Measurements from ENCODE around the gene DCTN4. TPM values are rescaled to one million over a fixed set of nuclear protein-coding genes. Genes with fewer than 3 reads are reported as not detected.
A peak's percentile ranks its signal among the peaks of the same experiment; 100 is the strongest.
"Not testable (repeated sequence)": the region's sequence is repeated elsewhere in the genome, so short reads cannot be mapped to it uniquely, and the experiment has no call there.

The DCTN4 gene
- 87.4 TPM for total RNA-seq (ENCODE audit: insufficient read depth, low replicate concordance)

DNA sequence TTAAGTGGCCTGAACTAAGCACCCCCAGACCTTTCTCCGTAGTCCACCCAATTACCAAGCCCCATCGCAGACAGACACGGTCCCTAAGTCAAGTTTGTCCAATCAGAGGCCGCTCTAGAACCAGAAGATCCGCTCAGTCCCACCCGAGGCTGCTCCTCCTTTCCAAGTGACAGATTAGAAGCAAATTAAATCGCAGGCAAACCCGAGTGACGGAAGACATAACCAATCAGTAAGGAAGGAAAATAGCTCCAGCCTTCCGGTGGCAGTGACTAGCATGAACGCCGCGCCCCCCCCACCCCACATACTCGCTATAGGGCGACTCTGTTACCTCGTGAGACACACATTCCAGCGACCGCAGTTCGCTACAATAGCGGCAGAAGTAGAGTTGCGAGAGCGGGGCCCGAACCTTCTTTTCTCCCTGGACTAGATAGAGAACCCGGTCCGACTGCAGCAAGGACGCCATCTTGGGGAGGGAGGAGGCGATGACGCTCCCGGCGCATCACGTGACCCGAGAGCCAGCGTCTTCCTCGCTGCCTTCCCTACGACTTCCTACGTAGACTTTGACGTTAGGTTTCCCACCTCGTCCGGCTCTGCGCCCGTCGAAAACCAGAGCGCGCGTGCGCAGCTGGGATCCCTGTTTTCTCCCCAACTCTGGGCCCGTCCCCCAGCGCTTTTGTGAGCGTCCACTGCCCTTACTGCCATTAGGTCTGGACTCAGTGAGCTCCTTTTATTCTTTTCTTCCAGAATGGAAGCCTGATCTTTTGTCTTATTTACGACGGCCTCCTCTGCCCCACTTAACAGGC is at the start of gene DCTN4:
TSS of gene DCTN4 (minus strand) at position 487 of the 803 bp plus-strand sequence. CDS start at position 463, 24 bp downstream.
- peak; percentile 100 for DNase-seq (ENCODE audit: low spot score)

DNA sequence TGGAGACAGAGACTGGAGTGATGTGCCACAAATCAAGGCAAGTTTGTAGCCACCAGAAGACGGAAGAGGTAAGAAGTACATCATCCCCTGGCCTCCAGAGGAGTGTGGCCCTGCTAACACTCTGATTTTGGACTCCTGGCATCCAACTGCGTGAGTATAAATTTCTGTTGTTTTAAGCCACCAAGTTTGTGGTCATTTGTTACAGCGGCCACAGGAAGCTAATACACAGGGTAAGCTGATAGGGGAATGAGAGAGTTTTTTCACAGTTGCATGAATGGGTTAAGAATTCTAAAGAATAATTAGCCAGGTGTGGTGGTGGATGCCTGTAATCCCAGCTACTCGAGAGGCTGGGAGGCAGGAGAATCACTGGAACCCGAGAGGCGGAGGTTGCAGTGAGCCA is 45.6 kb upstream of the DCTN4 start:
- no peak for DNase-seq (ENCODE audit: low spot score)

DNA sequence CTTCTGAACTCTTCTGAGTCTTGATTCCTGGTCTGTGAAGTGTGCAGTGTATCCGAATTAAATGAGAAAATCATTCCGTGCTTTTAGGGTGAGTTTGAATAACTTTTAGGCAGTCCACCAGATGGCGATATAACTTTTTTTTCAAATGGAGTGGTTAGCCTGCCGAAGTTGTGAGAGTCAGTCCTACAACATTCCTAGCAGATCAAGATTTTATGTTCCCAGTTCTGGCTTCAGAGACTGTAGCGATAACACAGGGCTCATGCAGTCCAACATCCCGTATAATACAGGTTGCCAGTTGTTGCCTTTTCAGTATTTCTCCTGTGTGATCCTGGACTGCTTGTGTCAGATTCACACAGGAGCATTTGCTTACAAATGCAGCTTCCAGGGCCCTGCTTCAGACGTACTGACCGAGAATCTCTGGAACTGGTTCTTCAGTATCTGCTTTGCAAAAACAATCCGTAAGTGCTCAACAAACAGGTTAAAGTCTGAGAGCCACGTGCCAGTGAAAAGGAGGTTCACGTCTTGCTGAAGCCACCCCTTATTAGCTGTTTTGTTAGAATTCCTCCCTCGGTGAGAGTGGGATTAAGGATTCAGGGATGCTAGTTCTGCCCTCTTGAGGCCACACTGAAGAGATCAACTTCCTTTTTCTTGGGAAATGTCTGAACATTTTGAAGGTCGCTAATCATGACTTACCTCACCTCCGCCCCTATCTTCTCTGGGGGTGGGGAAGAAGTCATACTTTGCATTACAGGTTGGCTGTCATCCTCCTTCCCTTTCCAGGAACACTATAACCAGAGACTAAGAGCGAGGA is 42.5 kb upstream of the DCTN4 start:
- peak; percentile 80 for DNase-seq (ENCODE audit: low spot score)

DNA sequence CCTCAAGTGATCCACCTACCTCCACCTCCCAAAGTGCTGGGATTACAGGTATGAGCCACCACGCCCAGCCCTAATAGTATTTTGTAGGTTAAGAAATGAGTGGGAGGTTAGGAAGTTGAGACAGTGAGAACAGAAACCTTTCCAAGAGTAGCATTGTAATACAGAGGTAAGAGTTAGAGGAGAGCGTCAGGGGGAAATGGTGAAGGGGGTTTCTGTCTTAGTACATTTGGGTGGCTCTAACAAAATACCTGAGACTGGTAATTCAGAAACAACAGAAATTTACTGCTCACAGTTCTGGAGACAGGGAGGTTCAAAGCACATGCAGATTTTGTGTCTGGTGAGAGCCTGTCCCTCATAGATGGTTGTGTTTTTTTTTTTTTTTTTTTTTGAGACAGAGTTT is 38.6 kb upstream of the DCTN4 start:
- DNase-seq (ENCODE audit: low spot score): no peak

DNA sequence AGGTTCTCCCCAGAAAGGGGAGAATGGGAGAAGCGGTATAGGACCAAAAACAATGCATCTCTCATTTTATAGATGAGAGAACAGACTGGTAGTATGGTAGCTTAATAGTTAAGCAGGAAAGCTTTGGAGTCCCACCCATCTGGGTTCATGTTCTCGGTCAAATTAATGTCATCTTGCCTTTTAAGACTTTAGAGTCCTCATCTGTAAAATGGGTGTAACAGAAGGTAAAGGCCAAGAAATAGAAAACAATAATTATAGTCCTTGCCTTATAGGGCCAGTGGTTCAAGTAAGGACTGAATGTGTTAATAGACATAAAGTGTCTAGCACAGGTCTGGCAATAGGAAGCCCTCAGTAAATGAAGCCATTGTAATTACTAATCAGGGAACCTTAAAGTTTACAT is 36.1 kb upstream of the DCTN4 start:
- DNase-seq (ENCODE audit: low spot score): no peak

DNA sequence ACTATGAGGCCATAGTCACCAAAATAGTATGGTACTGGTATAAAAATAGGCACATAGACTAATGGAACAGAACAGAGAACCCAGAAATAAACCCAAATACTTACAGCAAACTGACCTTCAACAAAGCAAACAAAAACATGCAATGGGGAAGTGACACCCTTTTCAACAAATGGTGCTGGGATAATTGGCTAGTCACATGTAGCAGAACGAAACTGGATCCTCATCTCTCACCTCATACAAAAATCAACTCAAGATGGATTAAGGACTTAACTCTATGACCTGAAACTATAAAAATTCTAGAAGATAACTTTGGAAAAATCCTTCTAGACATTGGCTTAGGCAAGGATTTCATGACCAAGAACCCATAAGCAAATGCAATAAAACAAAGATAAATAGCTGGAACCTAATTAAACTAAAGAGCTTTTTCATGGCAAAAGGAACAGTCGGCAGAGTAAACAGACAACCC is 34.6 kb upstream of the DCTN4 start:
- not testable (repeated sequence) for DNase-seq (ENCODE audit: low spot score)

DNA sequence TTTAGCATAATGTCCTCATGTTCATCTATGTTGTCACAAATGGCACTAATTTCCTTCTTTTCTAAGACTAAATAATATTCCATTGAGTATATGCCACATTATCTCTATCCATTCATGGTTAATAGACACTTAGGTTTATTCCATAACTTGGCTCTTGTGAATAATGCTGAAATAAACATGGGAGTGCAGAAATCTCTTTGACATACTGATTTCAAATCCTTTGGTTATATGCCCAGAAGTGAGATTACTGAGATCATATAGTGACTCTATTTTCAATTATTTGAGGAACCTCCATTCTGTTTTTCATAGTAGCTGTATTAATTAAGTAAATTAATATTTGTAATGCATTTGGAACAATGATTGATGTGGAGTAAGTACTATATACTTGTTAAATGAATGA is 32.7 kb upstream of the DCTN4 start:
- DNase-seq (ENCODE audit: low spot score): peak; percentile 71

DNA sequence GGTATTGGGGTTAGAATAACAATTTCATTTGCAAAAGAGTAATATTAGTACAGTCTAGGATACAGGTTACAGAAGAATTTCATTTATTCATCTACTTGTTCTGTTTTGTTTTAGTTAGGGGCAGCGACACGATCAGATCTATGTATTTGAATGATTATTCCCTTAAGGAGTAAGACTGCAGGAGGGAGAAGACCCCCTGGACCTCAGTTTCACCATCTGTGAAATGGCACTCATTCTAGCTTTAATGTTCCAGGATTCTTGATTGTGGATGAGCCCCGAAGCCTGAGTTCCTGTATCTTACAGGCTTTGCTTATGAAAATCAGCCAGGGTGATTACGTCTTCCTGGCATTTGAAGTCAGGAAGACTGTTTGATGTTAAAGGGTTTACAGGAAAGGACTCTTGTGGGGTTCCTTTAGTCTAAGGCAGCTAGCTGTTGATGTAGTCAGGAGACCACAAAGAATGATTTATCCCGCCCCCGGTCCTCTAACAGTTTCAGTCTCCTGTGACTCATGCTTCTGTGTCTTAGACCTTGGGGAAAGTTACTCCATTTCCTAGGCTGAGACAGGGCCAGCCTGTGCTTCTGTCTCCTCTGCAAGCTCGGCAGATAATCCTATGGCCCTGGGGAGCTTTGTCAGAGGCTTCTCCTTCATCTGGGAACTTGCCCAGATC is 31.3 kb upstream of the DCTN4 start:
- peak; percentile 98 for DNase-seq (ENCODE audit: low spot score)

DNA sequence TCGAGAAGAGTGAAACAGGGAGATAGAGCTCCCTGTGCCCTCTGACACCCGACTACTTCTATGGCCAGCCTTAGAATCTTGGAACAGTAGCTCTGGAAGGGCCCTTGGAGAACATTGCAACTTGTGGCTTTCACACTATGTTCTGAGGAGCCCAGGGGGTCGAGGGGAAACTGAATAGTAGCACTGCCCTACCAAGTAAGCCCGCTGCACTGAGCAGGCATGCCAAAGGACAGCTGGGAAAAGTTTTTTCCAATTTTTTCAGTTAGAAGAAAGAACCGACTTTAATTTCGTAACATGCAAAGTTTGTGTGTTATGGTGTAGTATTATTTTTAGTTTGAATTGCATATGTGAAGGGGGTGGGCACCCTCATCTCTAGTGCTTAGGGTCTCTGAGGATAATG is 30.6 kb upstream of the DCTN4 start:
- no peak for DNase-seq (ENCODE audit: low spot score)

DNA sequence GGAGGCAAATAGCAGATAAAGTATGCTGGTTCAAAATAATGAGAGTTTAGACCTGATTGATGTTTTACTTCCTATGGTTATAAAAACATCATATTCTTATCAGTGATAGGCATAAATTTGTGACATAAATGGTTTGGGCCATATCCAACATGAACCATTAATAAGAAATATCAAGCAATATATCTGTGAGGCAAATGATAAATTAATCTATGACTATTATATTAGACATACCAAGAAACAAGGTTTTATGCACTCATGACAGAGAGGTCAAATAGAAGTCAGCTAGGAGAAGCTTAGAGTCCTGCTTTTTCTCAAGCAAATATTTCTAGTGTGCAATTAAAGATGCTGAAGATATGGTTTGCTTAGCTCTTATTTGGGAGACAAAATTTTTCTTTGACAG is 30.2 kb upstream of the DCTN4 start:
- peak; percentile 71 for DNase-seq (ENCODE audit: low spot score)

DNA sequence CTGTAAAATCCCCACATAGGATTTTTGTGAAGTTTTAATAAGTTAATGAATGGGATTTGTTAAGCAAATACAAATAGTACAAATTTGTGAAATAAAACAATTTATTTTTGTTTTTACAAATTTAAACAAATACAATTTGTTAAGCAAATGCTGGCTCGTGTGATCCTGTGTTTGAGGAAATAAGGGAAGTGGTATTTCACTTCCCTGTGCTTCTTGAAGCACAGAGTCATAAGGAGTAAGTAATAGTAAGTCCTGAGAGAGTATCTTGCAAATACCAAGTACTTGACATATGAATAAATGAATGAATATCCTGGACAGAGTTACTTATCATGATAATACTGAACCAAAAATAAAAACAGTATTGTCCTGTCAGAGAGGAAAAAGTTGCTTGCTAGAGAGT is 28.8 kb upstream of the DCTN4 start:
- no peak for DNase-seq (ENCODE audit: low spot score)

DNA sequence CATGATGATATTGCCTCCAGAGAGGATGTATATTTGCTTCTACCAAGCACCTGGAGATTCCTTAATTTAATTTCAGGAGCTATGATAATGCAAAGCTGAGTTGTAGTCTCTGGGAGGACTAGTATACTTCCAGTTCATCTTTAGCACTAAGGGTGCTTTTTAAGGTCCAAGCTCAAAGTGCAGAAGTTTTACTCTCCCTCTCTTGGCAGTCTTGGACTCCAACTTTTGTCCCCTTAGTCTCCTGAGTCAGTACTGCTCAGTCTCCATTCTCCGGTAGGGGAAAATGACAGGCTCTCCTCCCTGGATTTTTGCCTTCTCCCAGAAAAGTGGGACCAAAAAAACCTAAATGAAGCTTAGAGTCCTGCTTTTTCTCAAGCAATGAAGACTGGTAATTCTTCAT is 28.1 kb upstream of the DCTN4 start:
- DNase-seq (ENCODE audit: low spot score): no peak

DNA sequence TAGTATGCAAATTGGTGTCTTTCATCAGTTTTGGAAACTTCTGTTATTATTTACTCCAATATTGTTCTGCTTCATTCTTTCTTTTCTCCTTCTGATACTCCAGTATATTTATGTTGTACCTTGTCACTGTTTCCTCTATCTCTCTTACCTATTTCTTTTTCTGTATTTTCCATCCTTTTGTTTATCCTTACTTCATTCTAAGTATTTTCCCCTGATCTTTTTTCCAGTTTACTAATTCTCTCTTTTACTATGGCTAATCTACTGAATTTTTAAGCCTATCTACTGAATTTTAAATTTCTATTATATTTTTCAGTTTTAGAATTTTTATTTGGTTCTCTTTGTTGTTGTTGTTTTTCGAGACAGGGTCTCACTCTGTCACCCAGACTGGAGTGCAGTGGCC is 27.1 kb upstream of the DCTN4 start:
- DNase-seq (ENCODE audit: low spot score): no peak

DNA sequence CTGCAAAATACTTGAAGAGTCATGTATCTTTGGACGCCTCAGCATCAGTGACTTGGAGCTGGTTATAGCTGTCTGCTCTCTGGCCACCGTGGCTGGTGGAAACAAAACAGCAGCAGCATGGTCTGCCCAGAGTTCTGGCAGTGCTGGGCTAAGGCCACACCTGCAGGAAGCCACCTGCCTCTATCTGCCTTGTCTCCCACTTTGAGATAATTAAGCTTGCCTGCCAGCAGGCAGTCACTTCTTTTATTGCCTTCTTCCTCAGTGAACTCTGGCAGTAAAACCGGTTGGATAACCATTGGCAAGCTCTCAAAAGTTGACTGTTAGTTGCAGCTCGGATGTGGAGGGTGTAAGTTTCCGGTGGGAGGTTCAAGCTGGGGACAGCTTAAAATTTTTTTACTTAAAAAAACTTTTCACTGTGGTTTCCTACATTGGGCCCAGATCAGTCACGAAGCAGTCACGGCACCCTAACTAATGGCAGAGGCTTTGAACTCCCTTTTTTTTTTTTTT is 24.7 kb upstream of the DCTN4 start:
- DNase-seq (ENCODE audit: low spot score): peak; percentile 97

DNA sequence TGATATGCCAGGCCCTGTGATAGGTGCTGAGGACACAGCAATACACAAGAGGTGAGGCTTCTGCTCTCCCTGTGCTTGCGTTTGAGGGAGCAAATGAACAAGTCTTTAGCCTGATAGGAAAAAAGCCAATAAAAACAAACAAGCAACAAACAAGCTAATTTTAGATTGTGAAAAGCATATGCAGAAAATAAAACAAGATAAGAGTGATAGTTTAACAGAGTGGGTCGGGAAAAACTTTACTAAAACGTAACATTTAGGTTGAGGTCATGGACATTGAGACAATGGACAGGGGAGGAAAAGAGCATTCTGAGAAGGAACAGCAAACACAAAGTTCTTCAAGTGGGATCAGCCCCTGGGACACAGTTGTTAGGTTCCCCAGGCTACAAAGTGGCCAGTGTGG is 24.0 kb upstream of the DCTN4 start:
- no peak for DNase-seq (ENCODE audit: low spot score)

DNA sequence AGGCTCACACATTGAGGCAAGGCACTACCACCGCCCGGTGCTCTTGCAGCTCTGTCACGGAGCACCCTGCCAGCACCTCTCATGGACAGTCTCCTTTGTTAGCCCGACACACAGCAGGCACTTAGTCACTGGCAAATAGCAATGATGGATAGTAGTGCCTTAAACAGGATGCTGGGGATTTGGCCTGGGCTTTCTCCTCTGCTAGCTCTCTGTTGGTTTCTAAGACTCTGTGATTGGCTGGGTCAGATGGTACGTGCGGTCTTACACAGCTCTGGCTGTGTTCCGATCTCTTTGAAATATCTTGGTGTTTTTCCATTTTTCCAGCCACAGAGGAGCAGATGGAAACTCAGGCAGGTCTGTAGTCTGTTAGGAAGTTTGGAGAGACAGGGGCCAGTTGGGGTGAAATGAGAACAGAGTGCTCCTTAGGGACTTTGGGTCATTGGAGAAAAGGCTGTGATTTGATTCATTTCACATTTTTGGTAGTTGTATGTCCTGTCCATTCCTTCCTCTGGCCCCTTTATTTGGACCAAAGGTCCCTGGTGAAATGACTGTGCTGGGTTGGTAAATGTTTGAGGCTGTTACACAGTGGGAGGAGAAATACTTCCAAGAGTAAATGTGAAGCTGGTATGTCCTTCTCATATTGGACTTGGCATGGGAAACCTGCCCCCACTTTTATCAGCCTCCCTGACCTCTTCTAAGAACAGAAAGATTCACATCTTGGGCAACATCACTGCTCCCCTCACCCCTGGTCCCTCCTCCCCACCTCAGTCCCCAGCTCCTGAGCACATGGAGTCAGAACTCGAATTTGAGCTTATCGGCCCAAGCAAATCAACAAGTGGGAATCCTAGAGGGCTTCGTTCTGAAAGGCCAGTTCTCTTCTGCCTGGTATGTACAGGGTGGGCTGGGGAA is 23.1 kb upstream of the DCTN4 start:
- peak; percentile 97 for DNase-seq (ENCODE audit: low spot score)

DNA sequence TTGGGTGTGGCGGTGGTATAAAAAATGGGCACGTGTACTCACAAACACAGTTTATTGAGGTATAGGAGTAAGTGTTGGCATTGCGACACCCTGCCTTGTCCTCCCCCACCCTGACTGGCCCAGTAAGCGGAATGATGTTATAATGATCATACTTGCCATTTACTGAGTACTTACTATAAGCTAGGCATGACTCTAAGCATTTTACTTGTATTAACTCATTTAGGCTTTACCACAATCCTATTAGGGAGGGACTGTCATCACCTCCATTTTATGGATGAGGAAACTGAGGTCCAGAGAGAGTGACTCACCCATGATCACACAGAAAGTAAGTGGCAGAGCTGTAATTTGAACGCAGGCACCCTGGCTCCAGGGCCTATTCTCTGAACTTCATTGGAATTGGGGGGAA is 22.0 kb upstream of the DCTN4 start:
- DNase-seq (ENCODE audit: low spot score): no peak

DNA sequence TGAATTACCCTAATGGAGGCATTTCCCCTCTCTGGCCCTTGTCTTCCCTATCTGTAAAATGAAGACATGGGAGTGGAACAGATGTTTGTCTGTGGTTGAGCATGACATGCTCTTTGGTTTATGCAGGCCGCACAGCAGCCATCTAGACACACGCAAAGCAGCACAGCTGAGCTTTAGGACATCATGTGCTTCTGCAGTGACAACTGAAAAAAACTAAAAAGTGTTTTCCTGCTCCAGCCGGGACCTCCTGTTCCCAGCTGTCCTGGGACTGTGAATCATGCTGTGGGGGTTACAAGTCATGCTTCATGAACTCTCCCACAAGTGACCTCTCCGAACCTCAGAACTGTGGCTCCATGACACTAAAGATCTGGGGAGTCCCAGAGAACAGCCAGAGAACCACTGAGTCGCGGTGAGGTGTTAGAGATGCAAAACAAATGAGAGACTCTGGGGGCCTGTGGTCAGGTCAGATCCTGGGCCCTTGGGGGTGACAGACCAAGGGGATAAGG is 21.4 kb upstream of the DCTN4 start:
- DNase-seq (ENCODE audit: low spot score): no peak

DNA sequence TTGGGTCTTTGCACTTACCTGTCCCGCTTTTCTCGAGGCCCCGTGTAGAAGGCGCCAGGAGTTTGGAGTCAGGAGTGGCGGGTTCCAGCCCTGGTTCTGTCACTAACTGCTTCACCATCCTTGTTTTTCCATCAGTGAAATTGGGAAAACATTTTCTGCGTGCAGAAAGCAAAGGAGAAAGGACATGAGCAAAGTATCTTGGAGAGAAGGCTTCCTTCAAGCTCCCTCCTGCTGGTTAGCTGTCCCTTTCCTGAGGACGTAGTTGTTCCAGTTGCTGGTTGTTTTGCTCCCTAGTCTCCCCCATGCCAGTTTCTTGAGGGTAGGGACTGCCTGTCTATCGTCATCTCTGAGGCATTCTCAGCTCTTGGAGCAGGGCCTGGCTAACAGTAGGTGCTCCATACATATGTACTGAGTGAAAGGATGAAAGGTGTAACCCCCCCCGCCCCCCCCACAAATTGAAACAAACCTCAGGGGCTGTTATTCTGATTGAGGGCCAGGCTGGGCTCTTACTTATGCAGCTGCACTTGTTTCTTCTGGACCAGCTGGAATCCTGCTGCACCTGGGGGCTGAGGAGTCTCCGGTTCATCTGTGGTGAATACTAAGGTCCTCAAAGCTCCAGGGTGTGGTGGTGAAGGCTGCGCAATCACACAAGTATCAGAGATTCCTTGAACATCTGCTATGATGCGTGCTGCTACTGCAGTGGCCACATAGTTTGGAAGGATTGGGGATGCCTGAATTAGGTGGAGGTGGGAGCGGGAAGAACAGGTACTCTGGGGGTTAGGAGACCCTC is 20.8 kb upstream of the DCTN4 start:
- DNase-seq (ENCODE audit: low spot score): no peak
